Neural cell (in vitro differentiated cells): ENCODE measurements around the gene SAP30BP. TPM values are rescaled to one million over a fixed set of nuclear protein-coding genes. Genes with fewer than 3 reads are reported as not detected.

ENCODE experiments used
- H2AFZ ChIP-seq: fragments of 200-600, 300-800 bp; sonication (generic), shearing (Covaris generic); 2 replicates; pipeline ENCODE4 v1.6.0; 2014; ENCODE audit warnings: low read depth, mild to moderate bottlenecking, antibody characterized with exemption, low read length, moderate library complexity
- H3F3A ChIP-seq: fragments of 200-600 bp; shearing (Covaris generic); 2 replicates; pipeline ENCODE4 v1.6.1; 2016; ENCODE audit warnings: mild to moderate bottlenecking, moderate library complexity, mixed read lengths, antibody characterized with exemption, low read length; ENCODE audit not compliant: insufficient read depth, poor library complexity, severe bottlenecking
- H3K27ac ChIP-seq: fragments of 200-600, 300-800 bp; sonication (generic), shearing (Covaris generic); 2 replicates; pipeline ENCODE4 v1.5.1; 2014; ENCODE audit warnings: mild to moderate bottlenecking, low read length, moderate library complexity
- H3K27me3 ChIP-seq: fragments of 300-800, 200-600 bp; sonication (generic), shearing (Covaris generic); 2 replicates; pipeline ENCODE4 v1.6.0; 2014; ENCODE audit warnings: mild to moderate bottlenecking, low read depth, low read length, moderate library complexity; ENCODE audit not compliant: insufficient read depth
- H3K36me3 ChIP-seq: fragments of 300-800, 200-600 bp; sonication (generic), shearing (Covaris generic); 2 replicates; pipeline ENCODE4 v1.5.1; 2014; ENCODE audit warnings: mild to moderate bottlenecking, antibody characterized with exemption, low read length, moderate library complexity; ENCODE audit not compliant: insufficient read depth
- H3K4me2 ChIP-seq: fragments of 300-800, 200-600 bp; sonication (generic), shearing (Covaris generic); 2 replicates; pipeline ENCODE4 v1.6.0; 2014; ENCODE audit warnings: mild to moderate bottlenecking, low read length
- H3K4me3 ChIP-seq: fragments of 300-800, 200-600 bp; sonication (generic), shearing (Covaris generic); 2 replicates; pipeline ENCODE4 v1.5.1; 2014; ENCODE audit warnings: mild to moderate bottlenecking, low read length, moderate library complexity
- H3K79me2 ChIP-seq: fragments of 200-600 bp; shearing (Covaris generic); replicated peaks from 2 replicates; pipeline ENCODE4 v1.6.0; 2014; ENCODE audit warnings: mild to moderate bottlenecking, low read length, moderate library complexity; ENCODE audit not compliant: insufficient read depth
- H3K9ac ChIP-seq: fragments of 300-800, 200-600 bp; sonication (generic), shearing (Covaris generic); 2 replicates; pipeline ENCODE4 v1.6.1; 2016; ENCODE audit warnings: mild to moderate bottlenecking, low read length, mixed read lengths
- H3K9me2 ChIP-seq: fragments of 200-600 bp; shearing (Covaris generic); 2 replicates; pipeline ENCODE4 v1.6.1; 2016; ENCODE audit warnings: mild to moderate bottlenecking, low read length, mixed read lengths; ENCODE audit not compliant: insufficient read depth
- H3K9me3 ChIP-seq: fragments of 200-600, 300-800 bp; sonication (generic), shearing (Covaris generic); 2 replicates; pipeline ENCODE4 v1.6.1; 2016; ENCODE audit warnings: mild to moderate bottlenecking, mixed run types, low read length, moderate library complexity, mixed read lengths
- H4K20me1 ChIP-seq: fragments of 200-600 bp; shearing (Covaris generic); 2 replicates; pipeline ENCODE4 v1.6.1; 2016; ENCODE audit warnings: mild to moderate bottlenecking, mixed run types; ENCODE audit not compliant: insufficient read depth
- EP300 ChIP-seq: fragments of 450-650 bp; conservative IDR thresholded peaks from 2 replicates; pipeline ENCODE4 v1.6.1; 2014; ENCODE audit warnings: antibody characterized with exemption, mild to moderate bottlenecking, moderate library complexity; ENCODE audit not compliant: poor library complexity, severe bottlenecking
- EZH2 ChIP-seq: fragments of 200-600, 300-800 bp; shearing (Covaris generic), sonication (generic); IDR thresholded peaks from 2 replicates; pipeline ENCODE4 v1.6.1; 2014; ENCODE audit warnings: antibody characterized with exemption, low read length, borderline replicate concordance, mild to moderate bottlenecking; ENCODE audit not compliant: insufficient read depth, poor library complexity, severe bottlenecking
- MXI1 ChIP-seq: fragments of 450-650 bp; conservative IDR thresholded peaks from 2 replicates; pipeline ENCODE4 v1.6.1; 2014; ENCODE audit warnings: antibody characterized with exemption, mild to moderate bottlenecking; ENCODE audit not compliant: poor library complexity, severe bottlenecking
- POLR2AphosphoS5 ChIP-seq: IDR thresholded peaks from 2 replicates; pipeline ENCODE4 v1.6.1; 2012
- RAD21 ChIP-seq: fragments of 450-650 bp; conservative IDR thresholded peaks from 2 replicates; pipeline ENCODE4 v1.6.1; 2014; ENCODE audit warnings: antibody characterized with exemption, mild to moderate bottlenecking, moderate library complexity
- SMC3 ChIP-seq: fragments of 450-650 bp; conservative IDR thresholded peaks from 2 replicates; pipeline ENCODE4 v1.6.1; 2014; ENCODE audit warnings: antibody characterized with exemption, mild to moderate bottlenecking, moderate library complexity; ENCODE audit not compliant: poor library complexity
- TAF1 ChIP-seq: IDR thresholded peaks from 2 replicates; pipeline ENCODE4 v1.6.1; 2012; ENCODE audit warnings: low read depth
- polyA plus RNA-seq: library from polyadenylated mRNA; depleted of rRNA; stranded (reverse); fragments of >200 nt; gene quantifications from 2 replicates; pipeline ENCODE4 v1.2.3, GENCODE V29; 2014
- TF ChIP-seq, protein P1 (sequence below): IDR thresholded peaks from 2 replicates; pipeline ENCODE4 v1.6.1; 2012; ENCODE audit warnings: borderline replicate concordance
- TF ChIP-seq, protein P2 (sequence below): fragments of 450-650 bp; IDR thresholded peaks from 2 replicates; pipeline ENCODE4 v1.5.1; 2014; ENCODE audit warnings: antibody characterized with exemption, mild to moderate bottlenecking, moderate library complexity; ENCODE audit not compliant: poor library complexity, severe bottlenecking

SAP30BP gene
- polyA plus RNA-seq, 1 donor from 2014 or later, result 156 TPM

DNA sequence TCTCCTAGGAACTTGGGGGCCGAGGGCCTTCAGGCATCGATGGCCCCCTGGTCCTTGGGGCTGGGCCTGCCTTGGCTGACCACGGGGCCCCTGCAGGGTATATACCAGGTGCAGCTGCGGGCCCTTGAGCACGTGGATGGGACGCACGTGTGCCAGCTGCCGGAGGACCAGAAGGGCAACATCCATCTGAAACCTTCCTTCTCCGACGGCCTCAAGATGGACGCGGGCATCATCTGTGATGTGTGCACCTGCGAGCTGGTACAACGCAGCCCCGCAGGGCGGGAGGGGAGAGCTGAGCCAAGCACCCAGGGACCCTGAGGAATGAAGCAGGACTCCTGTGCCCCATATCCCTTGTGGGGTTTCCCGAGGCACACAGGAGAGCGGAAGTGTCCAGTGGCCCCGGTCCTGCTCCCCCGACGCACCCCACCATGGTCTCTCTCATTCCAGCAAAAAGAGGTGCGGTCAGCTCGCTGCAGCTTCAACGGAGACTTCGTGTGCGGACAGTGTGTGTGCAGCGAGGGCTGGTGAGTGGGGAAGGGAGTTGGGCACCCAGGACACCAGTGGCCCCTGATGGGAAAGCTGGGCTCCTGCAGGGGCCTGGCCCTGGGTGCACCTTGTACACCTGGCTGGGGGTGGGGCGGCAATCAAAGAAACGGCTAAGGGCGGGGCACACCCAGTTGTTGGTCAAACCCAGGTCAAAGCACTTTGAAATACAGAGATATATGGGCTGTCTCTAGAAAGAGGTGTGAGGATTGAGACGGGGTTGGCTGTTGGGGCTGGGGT is 64.8 kb downstream of the SAP30BP start:
- Histone ChIP-seq H3K36me3 (no peaks in the 10 kb centered on the region), H2AFZ (no peak overlapping the region), H3K27me3 (no peaks in the 10 kb centered on the region), H3K4me2 (no peak overlapping the region), H3K27ac (no peak overlapping the region), H3F3A (no peaks in the 10 kb centered on the region), H3K79me2 (no peaks in the 10 kb centered on the region), H3K9me2 (no peaks in the 10 kb centered on the region), H3K9me3 (no peaks in the 10 kb centered on the region), H4K20me1 (no peaks in the 10 kb centered on the region), H3K9ac (no peak overlapping the region), H3K4me3 (no peak overlapping the region)
- TF ChIP-seq POLR2AphosphoS5 (no peak), RAD21 (no peak), TAF1 (no peak), SMC3 (no peak), EP300 (no peak), EZH2 (no peak), MXI1 (no peak)
- TF ChIP-seq, protein P1, sequence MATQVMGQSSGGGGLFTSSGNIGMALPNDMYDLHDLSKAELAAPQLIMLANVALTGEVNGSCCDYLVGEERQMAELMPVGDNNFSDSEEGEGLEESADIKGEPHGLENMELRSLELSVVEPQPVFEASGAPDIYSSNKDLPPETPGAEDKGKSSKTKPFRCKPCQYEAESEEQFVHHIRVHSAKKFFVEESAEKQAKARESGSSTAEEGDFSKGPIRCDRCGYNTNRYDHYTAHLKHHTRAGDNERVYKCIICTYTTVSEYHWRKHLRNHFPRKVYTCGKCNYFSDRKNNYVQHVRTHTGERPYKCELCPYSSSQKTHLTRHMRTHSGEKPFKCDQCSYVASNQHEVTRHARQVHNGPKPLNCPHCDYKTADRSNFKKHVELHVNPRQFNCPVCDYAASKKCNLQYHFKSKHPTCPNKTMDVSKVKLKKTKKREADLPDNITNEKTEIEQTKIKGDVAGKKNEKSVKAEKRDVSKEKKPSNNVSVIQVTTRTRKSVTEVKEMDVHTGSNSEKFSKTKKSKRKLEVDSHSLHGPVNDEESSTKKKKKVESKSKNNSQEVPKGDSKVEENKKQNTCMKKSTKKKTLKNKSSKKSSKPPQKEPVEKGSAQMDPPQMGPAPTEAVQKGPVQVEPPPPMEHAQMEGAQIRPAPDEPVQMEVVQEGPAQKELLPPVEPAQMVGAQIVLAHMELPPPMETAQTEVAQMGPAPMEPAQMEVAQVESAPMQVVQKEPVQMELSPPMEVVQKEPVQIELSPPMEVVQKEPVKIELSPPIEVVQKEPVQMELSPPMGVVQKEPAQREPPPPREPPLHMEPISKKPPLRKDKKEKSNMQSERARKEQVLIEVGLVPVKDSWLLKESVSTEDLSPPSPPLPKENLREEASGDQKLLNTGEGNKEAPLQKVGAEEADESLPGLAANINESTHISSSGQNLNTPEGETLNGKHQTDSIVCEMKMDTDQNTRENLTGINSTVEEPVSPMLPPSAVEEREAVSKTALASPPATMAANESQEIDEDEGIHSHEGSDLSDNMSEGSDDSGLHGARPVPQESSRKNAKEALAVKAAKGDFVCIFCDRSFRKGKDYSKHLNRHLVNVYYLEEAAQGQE, result no peak

DNA sequence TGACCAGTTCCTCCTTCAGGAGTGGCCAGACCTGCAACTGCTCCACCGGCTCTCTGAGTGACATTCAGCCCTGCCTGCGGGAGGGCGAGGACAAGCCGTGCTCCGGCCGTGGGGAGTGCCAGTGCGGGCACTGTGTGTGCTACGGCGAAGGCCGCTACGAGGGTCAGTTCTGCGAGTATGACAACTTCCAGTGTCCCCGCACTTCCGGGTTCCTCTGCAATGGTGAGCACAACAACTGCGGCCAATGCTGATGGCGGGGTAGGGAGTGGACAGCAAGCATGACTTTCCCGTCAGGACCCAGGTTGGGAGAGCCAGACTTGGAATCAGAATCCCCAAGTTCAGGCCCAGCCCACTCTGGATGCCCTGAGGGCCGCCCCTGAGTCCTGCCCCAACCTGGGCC is 66.3 kb downstream of the SAP30BP start:
- no peak overlapping the region for H3K9ac ChIP-seq
- no peaks in the 10 kb centered on the region for H3K79me2 ChIP-seq
- TF ChIP-seq SMC3 (no peak), RAD21 (no peak), EZH2 (no peak), POLR2AphosphoS5 (no peak)
- H4K20me1 ChIP-seq, result no peaks in the 10 kb centered on the region
- no peaks in the 10 kb centered on the region for H3F3A ChIP-seq
- no peak overlapping the region for H3K4me2 ChIP-seq
- no peak overlapping the region for H3K4me3 ChIP-seq
- H3K9me2 ChIP-seq, result no peaks in the 10 kb centered on the region
- H2AFZ ChIP-seq, result no peak overlapping the region
- H3K9me3 ChIP-seq, result no peaks in the 10 kb centered on the region
- H3K27ac ChIP-seq, result no peak overlapping the region
- H3K36me3 ChIP-seq, result no peaks in the 10 kb centered on the region
- no peaks in the 10 kb centered on the region for H3K27me3 ChIP-seq

DNA sequence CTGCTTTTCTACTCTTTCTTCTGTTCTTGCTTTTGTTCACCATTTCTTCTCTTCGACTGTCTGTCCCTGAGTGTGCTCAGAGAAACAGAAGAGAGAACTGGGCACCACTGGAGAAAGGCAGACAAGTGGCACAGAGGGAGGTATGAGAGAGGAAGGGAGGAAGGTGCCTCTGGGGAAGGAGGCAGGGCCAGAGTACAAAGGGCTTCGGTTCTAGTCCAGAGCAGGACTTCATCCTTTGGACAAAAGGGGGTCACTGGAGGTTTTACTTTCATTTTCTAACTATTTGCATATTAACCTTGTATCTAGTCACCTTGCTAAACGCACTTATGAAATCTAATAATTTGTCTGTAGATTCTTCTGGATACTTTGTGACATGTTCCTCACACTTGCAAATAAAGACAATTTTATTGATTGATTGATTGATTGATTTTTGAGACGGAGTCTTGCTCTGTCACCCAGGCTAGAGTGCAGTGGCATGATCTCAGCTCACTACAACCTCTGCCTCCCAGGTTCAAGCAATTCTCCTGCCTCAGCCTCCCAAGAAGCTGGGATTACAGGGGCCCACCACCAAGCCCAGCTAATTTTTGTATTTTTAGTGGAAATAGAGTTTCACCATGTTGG is 67.6 kb downstream of the SAP30BP start:
- H3K27me3 ChIP-seq, result no peaks in the 10 kb centered on the region
- H3K4me3 ChIP-seq, result no peak overlapping the region
- H3K79me2 ChIP-seq, result no peaks in the 10 kb centered on the region
- TF ChIP-seq, protein P1, result no peak
- TF ChIP-seq TAF1, result no peak
- no peak for TF ChIP-seq RAD21
- no peak for TF ChIP-seq POLR2AphosphoS5
- TF ChIP-seq SMC3, result no peak
- no peak for TF ChIP-seq EP300
- TF ChIP-seq MXI1, result no peak
- no peak for TF ChIP-seq EZH2
- TF ChIP-seq, protein P2, sequence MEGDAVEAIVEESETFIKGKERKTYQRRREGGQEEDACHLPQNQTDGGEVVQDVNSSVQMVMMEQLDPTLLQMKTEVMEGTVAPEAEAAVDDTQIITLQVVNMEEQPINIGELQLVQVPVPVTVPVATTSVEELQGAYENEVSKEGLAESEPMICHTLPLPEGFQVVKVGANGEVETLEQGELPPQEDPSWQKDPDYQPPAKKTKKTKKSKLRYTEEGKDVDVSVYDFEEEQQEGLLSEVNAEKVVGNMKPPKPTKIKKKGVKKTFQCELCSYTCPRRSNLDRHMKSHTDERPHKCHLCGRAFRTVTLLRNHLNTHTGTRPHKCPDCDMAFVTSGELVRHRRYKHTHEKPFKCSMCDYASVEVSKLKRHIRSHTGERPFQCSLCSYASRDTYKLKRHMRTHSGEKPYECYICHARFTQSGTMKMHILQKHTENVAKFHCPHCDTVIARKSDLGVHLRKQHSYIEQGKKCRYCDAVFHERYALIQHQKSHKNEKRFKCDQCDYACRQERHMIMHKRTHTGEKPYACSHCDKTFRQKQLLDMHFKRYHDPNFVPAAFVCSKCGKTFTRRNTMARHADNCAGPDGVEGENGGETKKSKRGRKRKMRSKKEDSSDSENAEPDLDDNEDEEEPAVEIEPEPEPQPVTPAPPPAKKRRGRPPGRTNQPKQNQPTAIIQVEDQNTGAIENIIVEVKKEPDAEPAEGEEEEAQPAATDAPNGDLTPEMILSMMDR, result no peak
- no peak overlapping the region for H2AFZ ChIP-seq
- no peaks in the 10 kb centered on the region for H3K9me2 ChIP-seq
- H3F3A ChIP-seq, result no peaks in the 10 kb centered on the region
- H3K27ac ChIP-seq, result no peak overlapping the region
- no peaks in the 10 kb centered on the region for H4K20me1 ChIP-seq
- H3K36me3 ChIP-seq, result no peaks in the 10 kb centered on the region
- H3K4me2 ChIP-seq, result no peak overlapping the region
- H3K9ac ChIP-seq, result no peak overlapping the region
- no peaks in the 10 kb centered on the region for H3K9me3 ChIP-seq
